ENCODE data around the gene NMNAT2.
A peak's percentile ranks its signal among the peaks of the same experiment; 100 is the strongest.
"Not testable (repeated sequence)": the region's sequence is repeated elsewhere in the genome, so short reads cannot be mapped to it uniquely, and the experiment has no call there.

The NMNAT2 gene

DNA sequence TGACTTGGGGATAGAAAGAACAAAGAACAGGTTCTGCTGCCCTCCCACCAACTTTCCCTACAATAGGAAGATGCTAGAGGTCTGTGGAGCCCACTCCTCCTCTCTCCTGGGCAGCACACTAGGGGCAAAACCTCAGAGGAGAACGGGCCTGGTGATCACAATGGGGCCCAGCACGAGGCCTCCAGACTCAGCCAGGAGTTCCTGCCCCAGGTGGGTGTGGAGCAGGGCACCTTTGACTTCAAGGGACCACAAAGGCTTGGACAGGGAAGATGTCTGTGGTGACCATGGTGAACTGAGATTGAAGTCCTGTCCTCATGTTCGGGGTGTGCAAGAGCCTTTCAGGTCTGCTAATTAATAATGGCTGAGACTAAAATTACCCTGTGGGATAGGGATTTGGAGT lies 143.3 kb downstream of the NMNAT2 start:
- no peak for DNase-seq (ENCODE audit: low read depth)
- H3K4me3 ChIP-seq (replicated peaks; ENCODE audit: low read depth, low read length) = no peak overlapping the region
- TF ChIP-seq, protein P1, sequence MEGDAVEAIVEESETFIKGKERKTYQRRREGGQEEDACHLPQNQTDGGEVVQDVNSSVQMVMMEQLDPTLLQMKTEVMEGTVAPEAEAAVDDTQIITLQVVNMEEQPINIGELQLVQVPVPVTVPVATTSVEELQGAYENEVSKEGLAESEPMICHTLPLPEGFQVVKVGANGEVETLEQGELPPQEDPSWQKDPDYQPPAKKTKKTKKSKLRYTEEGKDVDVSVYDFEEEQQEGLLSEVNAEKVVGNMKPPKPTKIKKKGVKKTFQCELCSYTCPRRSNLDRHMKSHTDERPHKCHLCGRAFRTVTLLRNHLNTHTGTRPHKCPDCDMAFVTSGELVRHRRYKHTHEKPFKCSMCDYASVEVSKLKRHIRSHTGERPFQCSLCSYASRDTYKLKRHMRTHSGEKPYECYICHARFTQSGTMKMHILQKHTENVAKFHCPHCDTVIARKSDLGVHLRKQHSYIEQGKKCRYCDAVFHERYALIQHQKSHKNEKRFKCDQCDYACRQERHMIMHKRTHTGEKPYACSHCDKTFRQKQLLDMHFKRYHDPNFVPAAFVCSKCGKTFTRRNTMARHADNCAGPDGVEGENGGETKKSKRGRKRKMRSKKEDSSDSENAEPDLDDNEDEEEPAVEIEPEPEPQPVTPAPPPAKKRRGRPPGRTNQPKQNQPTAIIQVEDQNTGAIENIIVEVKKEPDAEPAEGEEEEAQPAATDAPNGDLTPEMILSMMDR (IDR thresholded peaks at IDR 0.05; ENCODE audit: low read length, missing control alignments) = no peak

DNA sequence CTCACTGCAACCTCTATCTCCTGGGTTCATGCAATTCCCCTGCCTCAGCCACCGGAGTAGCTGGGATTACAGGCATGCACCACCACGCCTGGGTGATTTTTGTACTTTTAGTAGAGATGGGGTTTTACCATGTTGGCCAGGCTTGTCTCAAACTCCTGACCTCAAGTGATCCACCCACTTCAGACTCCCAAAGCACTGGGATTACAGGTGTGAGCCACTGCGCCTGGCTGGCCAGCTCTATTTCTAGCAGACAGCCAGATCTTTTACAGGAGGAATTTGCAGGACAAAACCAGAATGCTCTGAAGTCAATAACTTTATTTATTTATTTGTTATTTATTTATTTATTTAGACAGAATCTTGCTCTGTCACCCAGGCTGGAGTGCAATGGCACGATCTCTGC lies 144.2 kb downstream of the NMNAT2 start:
- H3K4me3 ChIP-seq (replicated peaks; ENCODE audit: low read depth, low read length); DNase-seq (ENCODE audit: low read depth): not testable (repeated sequence)

DNA sequence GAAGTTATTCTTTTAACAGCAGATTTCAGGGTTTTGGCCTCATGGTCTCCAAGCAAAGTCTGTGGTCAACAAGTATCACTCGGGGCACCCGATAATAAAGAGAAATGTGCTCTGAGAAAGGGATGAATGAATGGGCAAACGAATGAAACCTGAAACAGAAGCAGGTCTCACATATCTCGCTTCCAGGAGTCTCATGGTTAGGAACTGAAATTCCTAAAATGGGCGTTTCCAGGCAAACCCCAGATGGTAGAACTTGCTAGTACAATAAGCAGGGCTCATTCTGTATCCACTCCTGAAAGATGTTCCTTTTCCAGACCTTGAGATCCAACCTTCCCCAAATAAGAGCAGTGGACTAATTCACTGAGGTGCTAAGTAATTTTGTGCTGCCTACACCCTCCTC lies 144.9 kb downstream of the NMNAT2 start:
- TF ChIP-seq, protein P1 (IDR thresholded peaks at IDR 0.05; ENCODE audit: low read length, missing control alignments) = no peak
- no peak overlapping the region for H3K4me3 ChIP-seq (replicated peaks; ENCODE audit: low read depth, low read length)
- no peak for DNase-seq (ENCODE audit: low read depth)

DNA sequence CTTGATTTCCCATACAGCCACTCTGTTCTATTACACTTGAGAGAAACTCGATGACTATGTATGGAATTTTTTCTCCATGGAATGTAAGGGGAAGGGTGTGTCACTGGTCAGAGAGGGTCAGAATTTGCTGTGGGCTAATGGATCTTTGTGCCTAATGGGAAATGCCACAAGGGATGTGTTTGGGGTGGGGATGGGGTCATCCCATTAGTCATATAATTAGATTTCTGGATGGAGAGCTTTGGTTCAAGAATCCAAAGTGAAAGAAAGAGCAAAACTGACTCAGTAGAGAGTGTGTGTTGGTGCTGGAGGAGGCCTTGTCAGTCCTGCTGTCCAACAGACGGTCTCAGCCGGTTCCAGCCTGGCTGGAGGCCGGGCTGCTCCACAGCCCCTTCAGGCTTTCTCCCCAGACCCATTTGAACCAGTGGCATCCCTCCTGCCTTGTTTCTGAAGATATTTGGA lies 145.8 kb downstream of the NMNAT2 start:
- no peak overlapping the region for H3K4me3 ChIP-seq (replicated peaks; ENCODE audit: low read depth, low read length)
- TF ChIP-seq, protein P1 (IDR thresholded peaks at IDR 0.05; ENCODE audit: low read length, missing control alignments) = no peak
- peak; percentile 59 for DNase-seq (ENCODE audit: low read depth)

DNA sequence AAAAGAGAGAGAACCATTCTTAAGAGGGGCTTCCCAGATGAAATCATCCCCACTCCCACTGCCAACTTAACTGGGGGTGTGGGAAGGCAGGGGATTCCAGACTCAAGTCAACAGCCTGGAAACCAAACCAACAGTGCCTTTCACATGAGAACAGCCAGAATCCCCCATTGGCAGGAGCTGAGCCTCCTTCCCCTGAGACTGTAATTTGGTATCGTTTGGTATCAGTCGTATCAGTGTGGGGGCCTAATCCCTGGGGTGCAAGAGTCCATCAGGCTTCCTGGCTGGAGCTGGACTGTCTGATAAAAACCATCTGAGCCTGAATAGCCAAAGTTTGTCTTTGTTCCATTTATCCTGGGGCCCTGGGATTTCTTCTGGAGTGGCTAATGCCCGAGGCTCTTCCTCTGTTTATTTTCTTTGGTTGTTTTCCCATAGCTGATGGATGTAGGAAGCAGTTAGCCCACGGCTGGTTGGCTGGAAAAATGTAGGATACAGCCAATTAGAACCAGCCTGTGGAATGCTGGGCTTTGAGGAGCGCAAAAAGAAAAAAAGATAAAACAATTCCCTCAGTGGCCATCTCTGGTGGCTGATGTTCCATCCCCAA lies 147.5 kb downstream of the NMNAT2 start:
- no peak overlapping the region for H3K4me3 ChIP-seq (replicated peaks; ENCODE audit: low read depth, low read length)
- TF ChIP-seq, protein P1 (IDR thresholded peaks at IDR 0.05; ENCODE audit: low read length, missing control alignments) = no peak
- peak; percentile 87 for DNase-seq (ENCODE audit: low read depth)

DNA sequence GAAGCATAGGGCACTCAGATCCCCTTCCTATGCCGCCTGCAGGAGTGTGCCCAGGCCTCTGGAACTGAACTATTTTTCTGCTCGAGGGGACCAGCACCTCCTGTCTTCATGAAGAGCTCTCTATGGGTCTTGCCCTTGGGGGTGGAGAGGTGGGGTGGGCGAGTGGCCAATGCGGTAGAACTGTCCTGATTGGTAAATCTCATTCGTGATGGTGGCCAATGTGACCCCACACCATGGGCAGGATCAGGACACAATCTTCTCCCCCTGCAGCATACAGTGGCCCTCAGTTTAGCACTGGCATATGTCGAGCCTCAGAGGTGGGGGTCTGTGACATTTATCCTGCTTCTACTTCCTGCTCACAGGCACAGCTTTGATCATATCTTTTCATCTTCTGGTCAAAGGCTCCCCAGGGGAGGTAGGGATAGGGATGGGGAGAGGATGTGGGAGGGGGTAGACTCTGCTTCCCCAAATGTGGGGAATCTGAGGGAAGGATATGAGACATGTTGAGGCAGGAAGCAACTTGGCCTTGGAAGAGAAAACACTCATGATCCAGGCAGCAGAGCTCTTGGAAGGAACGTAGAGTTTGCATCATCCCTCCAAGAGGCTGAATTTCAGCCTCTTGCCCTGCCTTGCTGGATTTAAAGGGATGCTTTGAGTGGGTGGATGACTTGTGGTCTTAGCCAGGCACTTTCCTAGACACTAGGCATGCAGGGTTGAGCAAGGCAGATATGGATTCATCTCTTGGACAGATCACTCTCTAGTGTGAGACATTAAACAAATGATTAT lies 150.3 kb downstream of the NMNAT2 start:
- peak; percentile 97 for DNase-seq (ENCODE audit: low read depth)
- H3K4me3 ChIP-seq (replicated peaks; ENCODE audit: low read depth, low read length) = no peak overlapping the region
- TF ChIP-seq, protein P1 (IDR thresholded peaks at IDR 0.05; ENCODE audit: low read length, missing control alignments) = no peak

DNA sequence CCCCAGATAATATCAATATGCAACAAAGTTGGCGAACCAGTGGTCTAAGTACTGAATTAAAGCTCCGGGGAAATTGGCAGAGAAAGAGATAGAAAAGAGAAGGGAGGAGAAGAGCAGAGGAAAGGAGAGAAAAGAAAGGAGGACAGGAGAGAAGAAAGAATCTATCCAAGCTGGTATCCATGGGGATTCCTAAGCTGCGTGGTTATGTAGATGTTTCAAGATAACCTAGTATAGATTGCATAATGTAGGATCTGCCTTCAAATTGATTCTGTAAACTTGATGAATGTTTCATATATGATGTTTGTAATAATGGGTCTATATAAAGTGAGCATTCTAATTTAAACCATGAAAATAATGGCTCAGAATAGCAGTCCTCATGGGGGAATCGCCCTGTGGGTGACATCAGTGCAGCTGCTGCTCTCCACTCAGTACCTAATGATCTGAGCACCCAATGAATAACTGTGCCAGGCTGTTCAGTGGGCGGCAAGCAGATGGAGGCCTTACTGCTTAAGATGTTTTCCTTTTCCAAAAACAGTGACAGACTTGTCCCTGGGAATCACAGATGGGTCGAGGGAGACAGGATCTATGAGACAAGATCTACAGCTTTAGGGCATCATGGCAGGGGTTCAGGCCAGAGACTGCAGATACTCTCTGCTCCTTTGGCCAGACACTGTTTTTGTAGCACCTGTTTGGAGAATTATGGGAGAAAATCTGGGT lies 154.1 kb downstream of the NMNAT2 start:
- DNase-seq (ENCODE audit: low read depth) = no peak
- TF ChIP-seq, protein P1 (IDR thresholded peaks at IDR 0.05; ENCODE audit: low read length, missing control alignments) = no peak
- H3K4me3 ChIP-seq (replicated peaks; ENCODE audit: low read depth, low read length) = no peak overlapping the region

All from fibroblast of pulmonary artery (primary cell).